GM19193 (cell line): ENCODE measurements around the gene RTN4R.

Experiments used
- POLR2A ChIP-seq: IDR thresholded peaks from 4 replicates; pipeline ENCODE4 v1.6.1; 2011; ENCODE audit not compliant: insufficient read depth, insufficient read length; ENCODE audit errors: extremely low read depth

The RTN4R gene

GRCh38 chr22:20193761-20194494 lies 74.2 kb downstream of the RTN4R start:
- TF ChIP-seq POLR2A: no peak

- no peak for TF ChIP-seq POLR2A
Measured at GRCh38 chr22:20192972-20193760, 75.0 kb downstream of the RTN4R start.

- no peak for TF ChIP-seq POLR2A
Measured at GRCh38 chr22:20192293-20192971, 75.7 kb downstream of the RTN4R start.

- no peak for TF ChIP-seq POLR2A
Measured at GRCh38 chr22:20191803-20192202, 76.3 kb downstream of the RTN4R start.
